Ascending aorta (tissue), 2 donors: Measurements from ENCODE around the gene SYT8. TPM values are rescaled to one million over a fixed set of nuclear protein-coding genes. Genes with fewer than 3 reads are reported as not detected.
"Not testable (repeated sequence)": the region's sequence is repeated elsewhere in the genome, so short reads cannot be mapped to it uniquely, and the experiment has no call there.

ENCODE experiments used
- DNase-seq, 2 donors: peaks; one replicate each; pipeline ENCODE4 v3.0.0-alpha.2; 2019; ENCODE audit warnings: low spot score in 2 of 2
- H3K27ac ChIP-seq, 2 donors: fragments of 200-600 bp; sonication (generic); one replicate each; pipeline ENCODE4 v1.5.1; 2016 to 2017; ENCODE audit warnings: mild to moderate bottlenecking in 1 of 2
- H3K27me3 ChIP-seq: fragments of 200-600 bp; sonication (generic); one replicate; pipeline ENCODE4 v1.5.1; 2017
- H3K36me3 ChIP-seq, 2 donors: fragments of 200-600 bp; sonication (generic); one replicate each; pipeline ENCODE4 v1.5.1; 2016
- H3K4me1 ChIP-seq, 2 donors: fragments of 200-600 bp; sonication (generic); one replicate each; pipeline ENCODE4 v1.5.1; 2016 to 2017; ENCODE audit warnings: mild to moderate bottlenecking in 1 of 2
- H3K4me3 ChIP-seq, 2 donors: fragments of 200-600 bp; sonication (generic); one replicate each; pipeline ENCODE4 v1.5.1; 2016 to 2017; ENCODE audit warnings: mild to moderate bottlenecking in 1 of 2
- H3K9me3 ChIP-seq, 2 donors: fragments of 200-600 bp; sonication (generic); one replicate each; pipeline ENCODE4 v1.5.1; 2016
- intact Hi-C: fragments of 100-400 bp; cut with DNase I; formaldehyde crosslinking; loops from one replicate; pipeline ENCODE4 v1.15.1; 2023
- total RNA-seq: library from RNA; depleted of rRNA; stranded (reverse); fragments of >200 nt; gene quantifications from one replicate; pipeline ENCODE4 v1.1.0, GENCODE V29; 2016
- TF ChIP-seq, protein P1 (sequence below), 3 experiments: fragments of 200-600 bp in 2 of 3; fragments of 450-650 bp in 1 of 3; sonication (generic) in 2 of 3; IDR thresholded peaks; one replicate each; pipeline ENCODE4 v1.5.1; 2016 to 2019; ENCODE audit warnings: antibody characterized with exemption in 3 of 3, mild to moderate bottlenecking in 1 of 3, moderate library complexity in 1 of 3

SYT8 gene
- total RNA-seq, 1 donor from 2014 or later, result not detected

DNA sequence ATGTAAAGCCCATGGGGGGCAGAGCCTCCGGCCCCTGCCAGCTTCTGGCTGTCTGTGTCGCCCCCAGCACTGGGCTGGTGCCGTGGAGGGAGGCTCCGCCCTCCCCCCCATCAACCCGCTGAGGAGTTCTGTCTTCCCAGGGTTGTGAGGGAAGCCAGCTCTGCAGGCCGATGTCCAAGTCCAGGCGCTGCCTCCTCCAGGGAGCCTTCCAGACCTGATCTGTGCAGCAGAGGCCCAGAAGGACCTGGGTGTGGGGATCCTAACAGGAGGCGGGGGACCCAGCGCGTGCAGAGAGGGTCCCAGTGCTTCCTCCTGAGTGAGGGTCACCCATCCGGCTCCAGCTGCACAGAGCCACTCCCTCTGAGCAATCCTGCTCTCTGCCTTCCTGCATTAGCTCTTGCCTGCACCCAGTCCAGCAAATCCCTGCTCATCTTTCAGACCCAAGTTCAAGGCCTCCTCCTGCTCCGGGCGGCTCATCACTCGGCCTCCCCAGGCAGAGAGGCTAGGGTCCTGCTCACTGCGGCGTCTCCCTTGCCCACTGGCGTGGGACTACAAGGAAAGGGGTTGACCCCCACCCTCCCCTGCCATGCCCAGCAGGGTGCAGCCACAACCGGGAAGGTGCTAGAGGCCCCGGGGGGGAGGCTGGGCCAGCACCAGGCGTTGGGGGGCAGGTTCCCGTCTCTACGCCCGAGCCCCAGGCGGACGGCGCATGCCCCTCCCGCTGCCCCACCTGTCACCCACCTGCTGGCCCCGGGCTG is 40.5 kb downstream of the SYT8 start:
- TF ChIP-seq, protein P1, sequence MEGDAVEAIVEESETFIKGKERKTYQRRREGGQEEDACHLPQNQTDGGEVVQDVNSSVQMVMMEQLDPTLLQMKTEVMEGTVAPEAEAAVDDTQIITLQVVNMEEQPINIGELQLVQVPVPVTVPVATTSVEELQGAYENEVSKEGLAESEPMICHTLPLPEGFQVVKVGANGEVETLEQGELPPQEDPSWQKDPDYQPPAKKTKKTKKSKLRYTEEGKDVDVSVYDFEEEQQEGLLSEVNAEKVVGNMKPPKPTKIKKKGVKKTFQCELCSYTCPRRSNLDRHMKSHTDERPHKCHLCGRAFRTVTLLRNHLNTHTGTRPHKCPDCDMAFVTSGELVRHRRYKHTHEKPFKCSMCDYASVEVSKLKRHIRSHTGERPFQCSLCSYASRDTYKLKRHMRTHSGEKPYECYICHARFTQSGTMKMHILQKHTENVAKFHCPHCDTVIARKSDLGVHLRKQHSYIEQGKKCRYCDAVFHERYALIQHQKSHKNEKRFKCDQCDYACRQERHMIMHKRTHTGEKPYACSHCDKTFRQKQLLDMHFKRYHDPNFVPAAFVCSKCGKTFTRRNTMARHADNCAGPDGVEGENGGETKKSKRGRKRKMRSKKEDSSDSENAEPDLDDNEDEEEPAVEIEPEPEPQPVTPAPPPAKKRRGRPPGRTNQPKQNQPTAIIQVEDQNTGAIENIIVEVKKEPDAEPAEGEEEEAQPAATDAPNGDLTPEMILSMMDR (IDR thresholded peaks at IDR 0.05), result no peak
- Histone ChIP-seq H3K27ac (peak overlapping the region; percentile 87 to 91), H3K9me3 (no peaks in the 10 kb centered on the region), H3K36me3 (no peaks in the 10 kb centered on the region), H3K4me1 (peaks cover 10 to 46% of the 10 kb centered on the region in 2 donors), H3K27me3 (no peaks in the 10 kb centered on the region), H3K4me3 (no peak overlapping the region)
- no peak for DNase-seq
- intact Hi-C loops, result loop anchor here (5.0 kb wide), 1 partner anchor 123 kb away; the partner anchor contains the start of gene IFITM10

DNA sequence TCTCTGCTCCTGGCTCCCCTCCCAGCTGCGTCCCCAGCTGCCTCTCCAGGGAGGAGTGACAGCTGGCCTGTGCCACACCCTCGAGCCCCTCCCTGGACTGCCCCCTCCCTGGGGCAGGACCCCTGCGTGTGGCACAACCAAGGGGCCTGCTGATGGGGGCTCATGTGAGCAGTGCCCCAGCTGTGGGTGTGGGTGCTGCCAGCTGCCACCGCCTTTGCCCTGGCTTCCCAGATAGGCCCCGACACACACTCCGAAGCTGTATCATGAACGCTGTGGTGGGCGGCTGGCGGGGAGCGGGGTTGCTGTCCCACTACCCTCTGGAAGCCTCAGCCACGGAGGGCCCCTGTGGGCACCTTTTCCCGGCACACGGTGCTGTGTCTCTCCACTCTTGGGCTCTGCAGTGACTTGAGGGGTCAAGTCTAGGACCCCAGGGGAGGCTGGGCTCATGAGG is 41.1 kb downstream of the SYT8 start:
- Histone ChIP-seq H3K4me1 (peaks cover 14 to 46% of the 10 kb centered on the region in 2 donors), H3K4me3 (peak overlapping the region in 1 of 2 donors; percentile 20), H3K27ac (peak overlapping the region; percentile 87 to 91)
- intact Hi-C loops, result loop anchor here (5.0 kb wide), 1 partner anchor 124 kb away; the partner anchor contains the start of gene IFITM10
- H3K9me3 ChIP-seq, H3K27me3 ChIP-seq, DNase-seq, H3K36me3 ChIP-seq: not testable (repeated sequence)

DNA sequence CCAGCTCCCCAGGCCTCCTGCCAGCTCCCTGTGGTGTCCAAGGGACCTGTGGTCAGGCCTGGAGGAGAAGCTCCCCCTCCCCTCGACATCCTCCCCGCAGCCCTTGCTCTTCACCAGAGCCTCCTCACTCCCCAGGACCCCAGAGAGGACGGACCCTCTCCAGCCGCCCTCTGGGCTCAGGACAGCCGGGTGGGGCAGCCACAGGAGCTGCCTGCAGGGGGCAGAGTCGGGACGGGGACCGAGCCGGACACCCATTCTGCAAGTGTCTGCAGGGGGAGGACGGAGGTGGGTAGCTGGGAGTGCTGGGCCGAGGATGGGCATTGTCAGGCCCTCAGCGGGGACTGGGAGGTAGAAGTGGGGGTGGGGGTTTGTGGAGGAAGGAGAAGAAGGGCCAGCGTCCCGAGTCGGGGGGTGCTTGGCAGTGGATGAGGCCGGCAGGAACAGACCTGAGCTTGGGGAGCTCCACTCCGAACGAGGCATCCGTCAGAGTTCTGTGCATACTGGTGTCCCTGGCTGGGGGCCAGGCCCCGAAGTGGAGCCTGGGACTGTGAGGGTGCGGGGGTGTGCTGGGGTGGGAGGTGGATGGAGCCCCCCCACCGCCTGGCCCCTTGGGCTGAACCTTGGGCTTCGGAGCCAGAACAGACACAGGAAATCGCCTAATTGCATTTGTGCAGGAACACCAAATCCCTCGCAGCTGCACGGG is 41.7 kb downstream of the SYT8 start:
- intact Hi-C loops, result loop anchor here (5.0 kb wide), 1 partner anchor 124 kb away; the partner anchor contains the start of gene IFITM10
- no peak for DNase-seq

DNA sequence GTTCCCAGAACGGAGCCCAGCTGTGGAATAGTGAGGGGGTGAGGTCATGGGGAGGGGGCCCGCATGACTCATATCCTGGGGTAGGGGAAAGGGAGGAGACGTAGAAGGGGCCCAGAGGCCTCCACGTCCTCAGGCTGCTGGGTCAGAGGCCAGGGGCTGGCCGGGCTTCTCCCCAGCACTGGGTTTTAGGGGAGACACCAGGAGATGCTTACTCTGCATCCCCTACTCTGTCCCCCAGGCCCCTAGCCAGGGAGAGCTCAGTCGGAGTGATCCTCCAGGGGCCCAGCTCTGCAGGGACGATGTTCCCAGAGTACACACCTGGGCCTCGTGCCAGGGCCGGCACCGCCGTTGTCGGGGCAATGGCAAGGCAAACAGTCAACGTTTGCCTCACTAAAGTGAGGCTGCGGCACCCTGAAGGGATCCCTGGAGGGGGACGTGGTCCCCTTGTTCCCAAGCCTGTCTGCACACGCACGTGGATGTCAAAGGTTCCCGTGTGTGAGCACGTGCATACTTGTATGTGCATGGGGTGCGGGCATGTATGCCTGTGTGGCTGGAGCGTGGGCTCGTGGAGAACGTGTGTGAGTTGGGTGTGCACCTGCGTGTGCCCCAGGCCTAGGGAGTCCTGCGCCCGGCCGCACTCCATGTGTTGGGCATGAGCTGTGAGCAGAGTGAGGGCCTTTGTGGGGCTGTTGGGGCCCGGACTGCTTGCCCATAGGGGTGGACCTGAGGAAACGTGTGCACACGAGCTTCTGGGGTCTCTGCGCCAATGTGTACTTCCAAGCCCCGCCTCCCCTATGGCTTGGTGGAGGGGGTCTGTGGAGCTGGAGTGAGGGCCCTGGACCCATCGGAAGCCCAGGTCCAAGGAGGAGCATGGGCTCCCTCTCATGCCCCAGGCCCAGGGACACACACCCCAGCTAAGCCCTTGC is 42.7 kb downstream of the SYT8 start:
- peaks cover 13 to 47% of the 10 kb centered on the region in 2 donors for H3K4me1 ChIP-seq
- H3K4me3 ChIP-seq, result peak overlapping the region in 1 of 2 donors; percentile 20
- TF ChIP-seq, protein P1 (IDR thresholded peaks at IDR 0.05), result no peak
- H3K27me3 ChIP-seq, result no peaks in the 10 kb centered on the region
- intact Hi-C loops, result loop anchor here (5.0 kb wide), 1 partner anchor 125 kb away; the partner anchor contains the start of gene IFITM10
- no peaks in the 10 kb centered on the region for H3K36me3 ChIP-seq
- H3K9me3 ChIP-seq, result no peaks in the 10 kb centered on the region
- H3K27ac ChIP-seq, result peak overlapping the region; percentile 87 to 91
- peak in 1 of 2 donors; percentile 82 for DNase-seq

More for the DNA sequence above, 41.7 kb downstream of the SYT8 start:
- peak overlapping the region in 1 of 2 donors; percentile 20 for H3K4me3 ChIP-seq
- peak overlapping the region; percentile 87 to 91 for H3K27ac ChIP-seq
- H3K9me3 ChIP-seq, result no peaks in the 10 kb centered on the region
- H3K27me3 ChIP-seq, result no peaks in the 10 kb centered on the region
- H3K4me1 ChIP-seq, result peaks cover 14 to 48% of the 10 kb centered on the region in 2 donors
- TF ChIP-seq, protein P1 (IDR thresholded peaks at IDR 0.05), result peak; percentile 20 to 64 (median 39)
- H3K36me3 ChIP-seq, result no peaks in the 10 kb centered on the region

DNA sequence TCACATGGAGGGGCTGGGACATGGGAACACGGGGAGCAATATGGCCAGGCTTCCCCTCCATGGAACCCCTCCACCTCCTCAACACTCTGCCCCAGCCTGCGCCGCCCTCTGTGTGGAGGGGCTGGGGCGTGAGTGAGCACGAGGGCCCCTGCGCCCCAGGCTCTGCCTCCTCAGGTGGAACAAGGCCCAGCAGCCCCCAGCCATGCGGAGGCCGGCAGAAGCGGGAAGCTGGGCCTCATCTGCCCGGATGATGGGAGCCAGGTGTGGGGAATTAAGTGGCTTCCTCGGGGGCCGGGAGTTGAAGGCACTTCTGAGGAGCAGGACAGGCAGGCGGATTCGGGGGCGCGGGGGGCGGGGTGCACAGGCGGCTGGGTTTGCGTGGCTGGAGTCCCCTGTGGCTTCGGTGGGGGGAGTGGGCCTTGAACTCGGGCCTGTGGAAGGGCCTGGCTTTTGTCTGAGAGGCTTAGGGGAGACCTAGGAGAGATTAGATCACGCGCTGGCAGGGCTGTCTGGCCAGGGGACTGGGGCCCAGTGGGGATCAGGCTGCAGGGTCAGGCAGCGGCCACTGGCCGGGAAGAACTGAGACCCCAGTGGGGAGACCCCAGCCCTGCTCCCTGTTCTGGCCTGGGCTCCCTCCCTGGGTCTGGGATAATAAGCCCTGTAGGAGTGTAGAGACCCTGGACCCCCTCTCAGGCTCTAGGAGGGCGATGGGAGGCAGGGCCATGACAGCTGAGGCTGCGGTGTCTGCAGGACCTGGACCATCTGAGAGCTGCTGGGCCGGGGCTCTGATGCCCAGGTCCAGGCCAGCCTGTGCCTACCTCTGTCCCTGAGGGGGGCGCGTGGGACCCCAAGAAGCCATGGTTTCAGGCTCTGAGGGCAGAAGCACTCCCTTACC is 43.6 kb downstream of the SYT8 start:
- no peak overlapping the region for H3K4me3 ChIP-seq
- peak in 1 of 2 donors; percentile 62 for DNase-seq
- peaks cover 7 to 47% of the 10 kb centered on the region in 2 donors for H3K4me1 ChIP-seq

More for the DNA sequence above, 43.6 kb downstream of the SYT8 start:
- Histone ChIP-seq H3K36me3 (peaks cover 0 to 8% of the 10 kb centered on the region in 2 donors), H3K27ac (peak overlapping the region; percentile 87 to 91), H3K27me3 (no peaks in the 10 kb centered on the region), H3K9me3 (no peaks in the 10 kb centered on the region)
- TF ChIP-seq, protein P1 (IDR thresholded peaks at IDR 0.05), result no peak
- intact Hi-C loops, result loop anchor here (5.0 kb wide), 1 partner anchor 126 kb away; the partner anchor contains the start of gene IFITM10
